ENCODE measurements around the gene TUBB2B.

GRCh38 chr6:3258201-3258600 lies 30.7 kb upstream of the TUBB2B start:
- TF ChIP-seq CTCF (IDR thresholded peaks at IDR 0.05) (no peak), POLR2A (IDR thresholded peaks at IDR 0.05) (no peak)
